ENCODE results near the gene RAB7A. TPM values are rescaled to one million over a fixed set of nuclear protein-coding genes. Genes with fewer than 3 reads are reported as not detected.
A peak's percentile ranks its signal among the peaks of the same experiment; 100 is the strongest.

The RAB7A gene
- total and polyA plus RNA-seq, 11 donors, result 143 to 343 (median 253) TPM

DNA sequence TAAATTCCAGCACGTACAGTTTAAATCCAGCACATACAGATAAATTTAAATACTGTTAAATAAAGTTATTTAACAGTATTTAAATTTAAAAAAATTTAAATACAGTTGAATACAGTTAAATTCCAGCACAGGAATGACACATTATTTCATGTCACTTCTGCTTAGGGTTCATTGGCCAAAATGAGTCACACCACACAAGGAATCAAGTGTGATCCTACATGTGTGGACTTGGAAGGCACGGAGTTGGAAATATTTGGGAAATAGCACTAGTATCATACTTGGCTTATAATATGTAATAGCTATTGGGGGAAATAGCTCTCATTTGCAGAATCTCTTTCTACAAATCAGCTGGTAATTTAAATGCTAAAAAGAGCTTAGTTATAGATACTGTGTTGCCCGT, 10.6 kb downstream of the RAB7A start:
- Histone ChIP-seq H3K9me3 (no peaks in the 10 kb centered on the region), H3K27me3 (no peaks in the 10 kb centered on the region), H3K4me1 (peaks cover 5 to 75% (median 50%) of the 10 kb centered on the region in 12 donors), H3K36me3 (peaks cover 0 to 16% (median 0%) of the 10 kb centered on the region in 9 donors), H3K4me3 (no peak overlapping the region), H3K27ac (no peak overlapping the region)
- intact Hi-C loops (cut with DNase I), result loop anchor here in 2 of 10 donors (10.0 kb wide), 1 partner anchor 48 kb away; no protein-coding TSS in a partner anchor
- DNase-seq, result no peak
- WGBS, 4 donors, result 67 to 74% (median 69%) methylated on average over 3 of the region's 3 CpGs
- peak in 1 of 4 donors; percentile 27 for ATAC-seq
- TF ChIP-seq, protein P1, sequence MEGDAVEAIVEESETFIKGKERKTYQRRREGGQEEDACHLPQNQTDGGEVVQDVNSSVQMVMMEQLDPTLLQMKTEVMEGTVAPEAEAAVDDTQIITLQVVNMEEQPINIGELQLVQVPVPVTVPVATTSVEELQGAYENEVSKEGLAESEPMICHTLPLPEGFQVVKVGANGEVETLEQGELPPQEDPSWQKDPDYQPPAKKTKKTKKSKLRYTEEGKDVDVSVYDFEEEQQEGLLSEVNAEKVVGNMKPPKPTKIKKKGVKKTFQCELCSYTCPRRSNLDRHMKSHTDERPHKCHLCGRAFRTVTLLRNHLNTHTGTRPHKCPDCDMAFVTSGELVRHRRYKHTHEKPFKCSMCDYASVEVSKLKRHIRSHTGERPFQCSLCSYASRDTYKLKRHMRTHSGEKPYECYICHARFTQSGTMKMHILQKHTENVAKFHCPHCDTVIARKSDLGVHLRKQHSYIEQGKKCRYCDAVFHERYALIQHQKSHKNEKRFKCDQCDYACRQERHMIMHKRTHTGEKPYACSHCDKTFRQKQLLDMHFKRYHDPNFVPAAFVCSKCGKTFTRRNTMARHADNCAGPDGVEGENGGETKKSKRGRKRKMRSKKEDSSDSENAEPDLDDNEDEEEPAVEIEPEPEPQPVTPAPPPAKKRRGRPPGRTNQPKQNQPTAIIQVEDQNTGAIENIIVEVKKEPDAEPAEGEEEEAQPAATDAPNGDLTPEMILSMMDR (IDR thresholded peaks at IDR 0.05), result no peak
- TF ChIP-seq POLR2A (IDR thresholded peaks at IDR 0.05), result no peak

DNA sequence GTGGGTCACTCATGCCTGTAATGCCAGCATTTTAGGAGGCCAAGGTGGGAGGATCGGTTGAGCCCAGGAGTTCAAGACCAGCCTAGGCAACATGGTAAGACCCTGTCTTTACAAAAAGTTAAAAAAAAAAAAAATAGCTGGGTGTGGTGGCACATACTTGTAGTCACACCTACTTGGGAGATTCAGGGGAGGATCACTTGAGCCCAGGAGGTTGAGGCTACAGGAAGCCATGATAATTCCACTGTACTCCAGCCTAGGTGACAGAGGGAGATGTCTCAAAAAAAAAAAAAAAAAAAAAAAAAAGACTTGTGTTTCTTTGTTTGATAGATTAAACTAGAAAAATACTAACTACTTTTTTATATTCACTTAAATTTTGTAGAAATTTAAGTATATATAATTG, 14.6 kb downstream of the RAB7A start:
- 88 to 98% (median 96%) methylated on average over 1 of the region's 1 CpG for WGBS, 4 donors
- no peak overlapping the region for H3K27ac ChIP-seq
- no peak for TF ChIP-seq POLR2A (IDR thresholded peaks at IDR 0.05)
- TF ChIP-seq, protein P1 (IDR thresholded peaks at IDR 0.05), result no peak
- no peaks in the 10 kb centered on the region for H3K27me3 ChIP-seq
- no peak for ATAC-seq
- DNase-seq, result no peak
- H3K4me3 ChIP-seq, result no peak overlapping the region
- H3K36me3 ChIP-seq, result peaks cover 0 to 46% (median 21%) of the 10 kb centered on the region in 9 donors
- intact Hi-C loops (cut with DNase I), result no loop called here
- peaks cover 0 to 18% (median 0%) of the 10 kb centered on the region in 12 donors for H3K9me3 ChIP-seq
- H3K4me1 ChIP-seq, result peaks cover 0 to 40% (median 18%) of the 10 kb centered on the region in 12 donors

DNA sequence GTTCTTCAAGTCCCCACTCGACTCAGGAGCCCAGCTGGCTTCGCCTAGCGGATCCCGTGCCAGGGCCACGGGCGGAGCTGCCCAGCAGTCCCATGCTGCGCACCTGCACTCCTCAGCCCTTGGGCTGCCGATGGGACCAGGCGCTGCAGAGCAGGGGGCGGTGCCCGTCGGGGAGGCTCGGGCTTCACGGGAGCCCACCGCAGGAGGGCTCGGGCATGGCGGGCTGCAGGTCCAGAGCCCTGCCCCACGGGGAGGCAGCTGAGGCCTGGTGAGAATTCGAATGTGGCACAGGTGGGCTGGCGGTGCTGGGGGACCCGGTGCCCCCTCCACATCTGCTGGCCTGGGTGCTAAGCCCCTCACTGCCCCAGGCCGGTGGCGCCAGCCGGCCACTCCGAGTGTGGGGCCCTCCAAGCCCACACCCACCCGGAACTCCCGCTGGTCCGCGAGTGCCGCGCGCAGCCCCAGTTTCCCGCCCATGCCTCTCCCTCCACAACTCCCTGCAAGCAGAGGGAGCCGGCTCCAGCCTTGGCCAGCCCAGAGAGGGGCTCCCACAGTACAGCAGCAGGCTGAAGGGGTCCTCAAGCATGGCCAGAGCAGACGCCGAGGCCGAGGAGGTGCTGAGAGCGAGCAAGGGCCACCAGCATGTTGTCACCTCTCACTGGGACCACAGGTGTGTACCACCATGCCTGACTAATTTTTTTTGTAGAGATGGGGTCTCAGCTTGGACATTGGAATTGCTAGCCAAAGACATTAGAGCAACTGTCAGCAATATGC, 17.0 kb downstream of the RAB7A start:
- H3K4me1 ChIP-seq, result peaks cover 0 to 38% (median 11%) of the 10 kb centered on the region in 12 donors
- peak in 1 of 4 donors; percentile 46 for ATAC-seq
- no peak for DNase-seq

DNA sequence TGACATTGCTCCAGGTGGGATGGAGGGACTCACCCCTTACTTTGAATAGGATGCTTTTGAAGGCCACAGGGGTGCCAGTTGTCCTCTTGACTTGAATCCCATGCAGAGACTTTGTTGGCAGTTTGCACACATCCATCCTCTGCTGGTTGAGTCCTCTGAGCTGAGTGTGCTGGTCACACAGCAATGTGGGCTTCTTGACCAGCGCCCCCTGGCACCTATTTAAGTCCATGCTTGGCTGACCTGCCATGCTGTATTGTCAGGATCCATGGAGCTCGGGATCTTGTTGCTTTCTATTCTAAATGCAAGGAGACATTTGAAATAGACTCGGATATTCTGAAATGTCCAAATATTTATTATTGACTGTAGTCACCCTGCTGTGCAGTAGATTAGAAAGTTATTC, 19.8 kb downstream of the RAB7A start:
- DNase-seq (no peak), ATAC-seq (no peak)
- peaks cover 0 to 18% (median 0%) of the 10 kb centered on the region in 12 donors for H3K9me3 ChIP-seq
- H3K36me3 ChIP-seq, result peaks cover 0 to 43% (median 18%) of the 10 kb centered on the region in 9 donors
- WGBS, 4 donors, result 85 to 95% (median 90%) methylated on average over 3 of the region's 3 CpGs
- H3K4me3 ChIP-seq, result no peak overlapping the region
- H3K4me1 ChIP-seq, result peaks cover 0 to 53% (median 28%) of the 10 kb centered on the region in 12 donors
- no peaks in the 10 kb centered on the region for H3K27me3 ChIP-seq
- no peak for TF ChIP-seq POLR2A (IDR thresholded peaks at IDR 0.05)
- TF ChIP-seq, protein P1 (IDR thresholded peaks at IDR 0.05), result no peak
- H3K27ac ChIP-seq, result no peak overlapping the region
- intact Hi-C loops (cut with DNase I), result no loop called here

More for the DNA sequence above, 17.0 kb downstream of the RAB7A start:
- WGBS, 4 donors, result 95 to 99% (median 97%) methylated on average over 20 to 38 of the region's 38 CpGs
- H3K4me3 ChIP-seq, result no peak overlapping the region
- TF ChIP-seq, protein P1 (IDR thresholded peaks at IDR 0.05), result no peak
- no peak for TF ChIP-seq POLR2A (IDR thresholded peaks at IDR 0.05)
- peaks cover 0 to 18% (median 0%) of the 10 kb centered on the region in 12 donors for H3K9me3 ChIP-seq
- H3K27me3 ChIP-seq, result no peaks in the 10 kb centered on the region
- intact Hi-C loops (cut with DNase I), result no loop called here
- no peak overlapping the region for H3K27ac ChIP-seq
- H3K36me3 ChIP-seq, result peaks cover 0 to 45% (median 26%) of the 10 kb centered on the region in 9 donors
